Tibial nerve (tissue), 4 donors: Measurements from ENCODE around the gene DOCK2.

Source experiments
- CTCF ChIP-seq, 5 experiments: fragments of 200-600 bp in 3 of 5; fragments of 450-650 bp in 2 of 5; sonication (generic) in 3 of 5; IDR thresholded peaks; one replicate each; pipeline ENCODE4 v1.5.1; 2016 to 2019; ENCODE audit warnings: antibody characterized with exemption in 5 of 5, mild to moderate bottlenecking in 3 of 5, moderate library complexity in 2 of 5
- EP300 ChIP-seq, 2 donors: sonication (generic); formaldehyde crosslinking; IDR thresholded peaks; one replicate each; pipeline ENCODE4 v1.6.1; 2017; ENCODE audit warnings: antibody characterized with exemption in 2 of 2, mild to moderate bottlenecking in 1 of 2
- POLR2A ChIP-seq, 2 donors: fragments of 450-650 bp; IDR thresholded peaks; one replicate each; pipeline ENCODE4 v1.6.1; 2017; ENCODE audit warnings: antibody characterized with exemption in 2 of 2, mild to moderate bottlenecking in 2 of 2, moderate library complexity in 2 of 2

- TF ChIP-seq CTCF (IDR thresholded peaks at IDR 0.05) (no peak), POLR2A (IDR thresholded peaks at IDR 0.05) (no peak), EP300 (IDR thresholded peaks at IDR 0.05) (no peak)
Measured at GRCh38 chr5:170011751-170012150, 374.7 kb downstream of the DOCK2 start.
